Liver (tissue), 9 donors: ENCODE data around the gene ZNF618. TPM values are rescaled to one million over a fixed set of nuclear protein-coding genes. Genes with fewer than 3 reads are reported as not detected.

ENCODE experiments used
- DNase-seq: peaks from one replicate; pipeline ENCODE4 v3.0.0-alpha.2; 2017; ENCODE audit warnings: low spot score
- H3K27ac ChIP-seq, 2 donors: one replicate each; pipeline ENCODE4 v1.7.0; 2013; ENCODE audit warnings: inconsistent platforms in 2 of 2, low read length in 2 of 2, control low read depth in 1 of 2, low read depth in 1 of 2, mild to moderate bottlenecking in 1 of 2
- H3K27me3 ChIP-seq, 4 donors: one replicate each; pipeline versions ENCODE4 v1.6.1 to v1.7.0; 2013; ENCODE audit warnings: low read length in 3 of 4, inconsistent platforms in 1 of 4, mild to moderate bottlenecking in 1 of 4, moderate library complexity in 1 of 4; ENCODE audit not compliant: control insufficient read depth in 4 of 4, insufficient read depth in 4 of 4
- H3K36me3 ChIP-seq, 4 donors: one replicate each; pipeline versions ENCODE4 v1.6.1 to v1.7.0; 2013; ENCODE audit warnings: low read length in 3 of 4, mild to moderate bottlenecking in 3 of 4, low read depth in 1 of 4, moderate library complexity in 1 of 4; ENCODE audit not compliant: control insufficient read depth in 4 of 4, insufficient read depth in 3 of 4
- H3K4me1 ChIP-seq, 4 donors: one replicate each; pipeline versions ENCODE4 v1.6.1 to v1.7.0; 2013; ENCODE audit warnings: low read length in 3 of 4, mild to moderate bottlenecking in 3 of 4, moderate library complexity in 1 of 4; ENCODE audit not compliant: control insufficient read depth in 4 of 4, insufficient read depth in 4 of 4
- H3K4me3 ChIP-seq, 3 donors: one replicate each; pipeline versions ENCODE4 v1.6.1 to v1.7.0; 2013; ENCODE audit warnings: low read length in 3 of 3, control low read depth in 1 of 3, low read depth in 1 of 3, mild to moderate bottlenecking in 1 of 3
- H3K9ac ChIP-seq, 2 donors: one replicate each; pipeline ENCODE4 v1.7.0; 2013; ENCODE audit warnings: low read length in 2 of 2, mild to moderate bottlenecking in 2 of 2, moderate library complexity in 2 of 2, control low read depth in 1 of 2, low read depth in 1 of 2
- H3K9me3 ChIP-seq, 4 donors: one replicate each; pipeline versions ENCODE4 v1.6.1 to v1.7.0; 2013; ENCODE audit warnings: low read length in 3 of 4; ENCODE audit not compliant: control insufficient read depth in 4 of 4
- ATF3 ChIP-seq: IDR thresholded peaks from 2 replicates; pipeline ENCODE4 v1.6.1; 2016; ENCODE audit warnings: antibody characterized with exemption
- CTCF ChIP-seq: fragments of 150-350 bp; IDR thresholded peaks from 2 replicates; pipeline ENCODE4 v1.5.1; 2017; ENCODE audit warnings: improper control_type of control experiment, low read depth, low read length; ENCODE audit not compliant: missing input control
- FOXA1 ChIP-seq: IDR thresholded peaks from 2 replicates; pipeline ENCODE4 v1.6.1; 2016; ENCODE audit warnings: antibody characterized with exemption
- FOXA2 ChIP-seq: IDR thresholded peaks from 2 replicates; pipeline ENCODE4 v1.6.1; 2016; ENCODE audit warnings: antibody characterized with exemption
- GABPA ChIP-seq, 2 donors: IDR thresholded peaks in 1 of 2; conservative IDR thresholded peaks in 1 of 2; 2 replicates each; pipeline ENCODE4 v1.6.1; 2016; ENCODE audit warnings: antibody characterized with exemption in 2 of 2, mild to moderate bottlenecking in 1 of 2, moderate library complexity in 1 of 2
- HNF4A ChIP-seq, 2 donors: conservative IDR thresholded peaks; 2 replicates each; pipeline ENCODE4 v1.6.1; 2016; ENCODE audit warnings: antibody characterized with exemption in 2 of 2, mild to moderate bottlenecking in 2 of 2
- JUND ChIP-seq, 2 donors: IDR thresholded peaks; 2 replicates each; pipeline ENCODE4 v1.6.1; 2016; ENCODE audit warnings: antibody characterized with exemption in 2 of 2
- MAX ChIP-seq: IDR thresholded peaks from 2 replicates; pipeline ENCODE4 v1.6.1; 2016; ENCODE audit warnings: antibody characterized with exemption
- NR2F2 ChIP-seq: IDR thresholded peaks from 2 replicates; pipeline ENCODE4 v1.6.1; 2016; ENCODE audit warnings: antibody characterized with exemption
- RXRA ChIP-seq, 2 donors: IDR thresholded peaks; 2 replicates each; pipeline ENCODE4 v1.6.1; 2017 to 2018; ENCODE audit warnings: antibody characterized with exemption in 2 of 2, mild to moderate bottlenecking in 1 of 2
- SP1 ChIP-seq: IDR thresholded peaks from 2 replicates; pipeline ENCODE4 v1.6.1; 2018; ENCODE audit warnings: antibody characterized with exemption, mild to moderate bottlenecking
- TAF1 ChIP-seq: conservative IDR thresholded peaks from 2 replicates; pipeline ENCODE4 v1.6.1; 2016; ENCODE audit warnings: antibody characterized with exemption, mild to moderate bottlenecking
- YY1 ChIP-seq: IDR thresholded peaks from 2 replicates; pipeline ENCODE4 v1.6.1; 2016; ENCODE audit warnings: antibody characterized with exemption, mild to moderate bottlenecking
- ZBTB33 ChIP-seq: IDR thresholded peaks from 2 replicates; pipeline ENCODE4 v1.6.1; 2016; ENCODE audit warnings: antibody characterized with exemption
- WGBS: extraction: QIAGEN DNeasy Blood & Tissue Kit; methylation state at CpG from one replicate; pipeline ENCODE4 v1.1.7; 2013; 5-methylcytosine and 5-hydroxymethylcytosine counted together
- polyA plus RNA-seq, 2 donors: library from polyadenylated mRNA; stranded (reverse) in 1 of 2; unstranded in 1 of 2; fragments of 200-250 nt in 1 of 2; fragments of >200 nt in 1 of 2; fragmentation: Nextera tagmentation in 1 of 2; extraction: Ambion mirVana in 1 of 2; gene quantifications; one replicate each; pipeline versions ENCODE4 v1.2.1 to v1.2.3, GENCODE V29; 2013 to 2015
- total RNA-seq, 2 donors: library from RNA; depleted of rRNA; stranded (reverse); fragments of >200 nt; gene quantifications; one replicate each; pipeline ENCODE4 v1.2.3, GENCODE V29; 2014
- donor health status: healthy.
- donor health status: healthy.
- donor health status: healthy.
- donor health status: healthy.
- donor health status: healthy.

The ZNF618 gene
- total and polyA plus RNA-seq, 4 donors = 2.2 to 6.5 (median 3.7) TPM

GRCh38 chr9:113879911-113880310, 3.8 kb downstream of the ZNF618 start:
- H3K9ac ChIP-seq = no peak overlapping the region
- H3K36me3 ChIP-seq = no peaks in the 10 kb centered on the region
- no peak for TF ChIP-seq CTCF
- H3K4me1 ChIP-seq = peaks cover 7 to 29% (median 13%) of the 10 kb centered on the region in 4 donors
- no peaks in the 10 kb centered on the region for H3K27me3 ChIP-seq
- H3K27ac ChIP-seq = no peak overlapping the region
- 81% methylated on average over 4 of the region's 4 CpGs for WGBS
- H3K4me3 ChIP-seq = no peak overlapping the region
- DNase-seq = no peak
- H3K9me3 ChIP-seq = no peaks in the 10 kb centered on the region

- WGBS = 95% methylated on average over 7 of the region's 7 CpGs
- Histone ChIP-seq H3K9me3 (no peaks in the 10 kb centered on the region), H3K27me3 (no peaks in the 10 kb centered on the region), H3K27ac (peak overlapping the region in 1 of 2 donors; percentile 20), H3K36me3 (no peaks in the 10 kb centered on the region), H3K9ac (no peak overlapping the region), H3K4me3 (no peak overlapping the region), H3K4me1 (peaks cover 8 to 44% (median 22%) of the 10 kb centered on the region in 4 donors)
- DNase-seq = no peak
- no peak for TF ChIP-seq MAX
- no peak for TF ChIP-seq FOXA1
- TF ChIP-seq HNF4A (conservative IDR thresholded peaks at IDR 0.05) = no peak
- TF ChIP-seq TAF1 = no peak
- TF ChIP-seq FOXA2 = no peak
- no peak for TF ChIP-seq GABPA (IDR thresholded peaks at IDR 0.05 in 1 of 2, conservative IDR thresholded peaks at IDR 0.05 in 1 of 2)
- no peak for TF ChIP-seq JUND (IDR thresholded peaks at IDR 0.05)
- TF ChIP-seq YY1 = no peak
- no peak for TF ChIP-seq NR2F2
- TF ChIP-seq CTCF = no peak
- no peak for TF ChIP-seq ZBTB33
- no peak for TF ChIP-seq SP1
Measured at GRCh38 chr9:113882181-113882580, 6.1 kb downstream of the ZNF618 start.

GRCh38 chr9:113882636-113883164, 6.6 kb downstream of the ZNF618 start:
- H3K9me3 ChIP-seq = no peaks in the 10 kb centered on the region

More at GRCh38 chr9:113882636-113883164, 6.6 kb downstream of the ZNF618 start:
- no peak for TF ChIP-seq ATF3
- TF ChIP-seq FOXA1 = no peak
- TF ChIP-seq RXRA (IDR thresholded peaks at IDR 0.05) = peak in 1 of 2 donors; percentile 10
- TF ChIP-seq CTCF = no peak
- TF ChIP-seq HNF4A (conservative IDR thresholded peaks at IDR 0.05) = peak; percentile 48 to 60
- H3K27ac ChIP-seq = peak overlapping the region in 1 of 2 donors; percentile 20
- no peak overlapping the region for H3K9ac ChIP-seq
- peaks cover 11 to 48% (median 24%) of the 10 kb centered on the region in 4 donors for H3K4me1 ChIP-seq
- H3K27me3 ChIP-seq = no peaks in the 10 kb centered on the region
- 64% methylated on average over 7 of the region's 7 CpGs for WGBS
- H3K4me3 ChIP-seq = no peak overlapping the region
- no peak for DNase-seq
- no peaks in the 10 kb centered on the region for H3K36me3 ChIP-seq
